KOPT-K1 (cell line): ENCODE measurements around the gene RNPEP.
"Not testable (repeated sequence)": the region's sequence is repeated elsewhere in the genome, so short reads cannot be mapped to it uniquely, and the experiment has no call there.

ENCODE experiments used
- H3K27ac ChIP-seq: fragments of 200-600 bp; sonication (generic); 2 replicates; pipeline ENCODE4 v1.5.1; 2016; ENCODE audit warnings: antibody characterized with exemption, mild to moderate bottlenecking, low read depth, low read length; ENCODE audit not compliant: poor library complexity, severe bottlenecking
- H3K36me3 ChIP-seq: fragments of 200-600 bp; sonication (generic); 2 replicates; pipeline ENCODE4 v1.5.1; 2017; ENCODE audit warnings: antibody characterized with exemption, mild to moderate bottlenecking, low read length, moderate library complexity; ENCODE audit not compliant: insufficient read depth
- H3K9me3 ChIP-seq: fragments of 200-600 bp; sonication (generic); 2 replicates; pipeline ENCODE4 v1.5.1; 2017; ENCODE audit warnings: antibody characterized with exemption, low read length, mild to moderate bottlenecking; ENCODE audit not compliant: insufficient read depth, poor library complexity, severe bottlenecking

Gene RNPEP

DNA sequence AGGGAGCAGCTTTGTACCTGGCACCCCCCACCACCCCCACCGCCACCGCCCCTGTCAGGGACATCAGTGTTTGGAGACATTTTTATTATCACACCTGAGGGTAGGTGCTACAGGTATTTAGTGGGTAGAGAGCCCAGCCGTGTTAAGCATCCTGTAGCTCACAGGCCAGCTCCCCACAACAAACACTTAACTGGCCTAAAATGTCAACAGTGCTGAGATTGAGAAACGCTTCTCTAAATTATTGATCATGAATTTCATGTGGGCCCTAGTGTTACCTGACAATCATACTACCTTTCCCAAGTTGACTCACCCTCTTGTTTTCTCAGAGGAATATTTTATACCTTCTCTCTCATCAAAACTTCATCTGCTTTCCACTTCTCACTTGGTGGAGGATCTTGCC is 49.3 kb downstream of the RNPEP start:
- Histone ChIP-seq H3K27ac (no peak overlapping the region), H3K36me3 (no peaks in the 10 kb centered on the region), H3K9me3 (no peaks in the 10 kb centered on the region)

DNA sequence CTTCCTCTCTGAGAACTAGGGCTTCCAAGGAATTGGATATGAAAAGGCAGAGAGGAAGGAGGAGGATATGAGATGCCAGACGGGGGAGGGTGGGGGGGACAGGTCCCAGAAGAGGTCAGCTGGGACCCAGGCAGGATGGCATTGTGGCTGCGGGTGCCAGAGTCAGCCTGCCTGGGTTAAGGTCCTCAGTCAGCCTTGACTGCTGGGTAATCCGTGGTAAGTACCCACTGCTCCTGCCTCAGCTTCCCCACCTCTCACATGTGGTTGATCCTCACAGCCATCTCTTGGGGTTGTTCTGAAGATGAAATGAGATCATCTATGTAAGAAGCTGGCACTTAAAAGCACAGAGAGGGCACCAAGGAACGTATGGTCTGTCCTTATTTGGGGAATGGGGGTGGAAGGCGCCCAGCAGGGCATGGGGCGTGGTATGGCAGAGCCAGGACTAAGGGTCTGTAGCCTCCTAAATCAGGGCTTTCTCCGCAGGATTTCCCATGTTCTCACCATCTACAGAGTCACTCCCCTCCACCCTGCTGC is 51.8 kb downstream of the RNPEP start:
- H3K36me3 ChIP-seq = no peaks in the 10 kb centered on the region
- H3K9me3 ChIP-seq = no peaks in the 10 kb centered on the region
- no peak overlapping the region for H3K27ac ChIP-seq

DNA sequence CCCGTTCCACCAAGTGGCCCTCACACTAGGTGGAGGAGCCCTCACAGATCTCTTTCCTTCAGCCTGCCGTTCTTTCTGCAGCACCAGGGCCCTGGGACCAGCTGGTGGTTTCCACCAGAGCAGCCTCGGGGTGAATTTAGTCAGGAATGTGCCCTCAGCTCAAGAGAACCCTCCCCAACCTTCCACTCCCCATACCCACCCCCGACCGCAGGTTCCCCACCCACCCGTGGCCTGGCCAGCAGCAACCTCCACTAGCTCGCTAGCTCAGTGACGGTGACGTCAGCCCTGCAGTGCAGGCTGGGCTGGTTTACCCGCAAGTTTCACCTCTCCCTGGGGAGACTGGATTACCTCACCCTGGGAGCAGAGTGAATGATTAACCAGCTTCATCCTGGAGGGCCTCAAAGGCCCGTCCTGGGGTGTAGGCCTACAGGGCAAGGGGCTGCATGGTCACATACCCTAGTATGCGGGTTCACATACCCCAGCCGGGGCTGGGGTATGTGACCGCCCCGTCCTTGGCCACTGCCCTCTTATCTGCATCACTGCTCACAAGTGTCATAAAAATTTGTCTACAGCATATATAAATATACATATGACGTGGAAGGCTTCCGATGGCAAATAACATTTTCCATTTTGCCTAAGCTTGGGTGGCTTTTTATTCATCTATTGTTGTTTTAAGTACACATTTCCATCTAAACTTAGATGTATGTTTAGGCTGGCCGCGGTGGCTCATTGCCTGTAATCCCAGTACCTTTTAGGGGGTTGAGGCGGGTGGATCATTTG is 52.4 kb downstream of the RNPEP start:
- Histone ChIP-seq H3K27ac (no peak overlapping the region), H3K9me3 (no peaks in the 10 kb centered on the region), H3K36me3 (no peaks in the 10 kb centered on the region)

DNA sequence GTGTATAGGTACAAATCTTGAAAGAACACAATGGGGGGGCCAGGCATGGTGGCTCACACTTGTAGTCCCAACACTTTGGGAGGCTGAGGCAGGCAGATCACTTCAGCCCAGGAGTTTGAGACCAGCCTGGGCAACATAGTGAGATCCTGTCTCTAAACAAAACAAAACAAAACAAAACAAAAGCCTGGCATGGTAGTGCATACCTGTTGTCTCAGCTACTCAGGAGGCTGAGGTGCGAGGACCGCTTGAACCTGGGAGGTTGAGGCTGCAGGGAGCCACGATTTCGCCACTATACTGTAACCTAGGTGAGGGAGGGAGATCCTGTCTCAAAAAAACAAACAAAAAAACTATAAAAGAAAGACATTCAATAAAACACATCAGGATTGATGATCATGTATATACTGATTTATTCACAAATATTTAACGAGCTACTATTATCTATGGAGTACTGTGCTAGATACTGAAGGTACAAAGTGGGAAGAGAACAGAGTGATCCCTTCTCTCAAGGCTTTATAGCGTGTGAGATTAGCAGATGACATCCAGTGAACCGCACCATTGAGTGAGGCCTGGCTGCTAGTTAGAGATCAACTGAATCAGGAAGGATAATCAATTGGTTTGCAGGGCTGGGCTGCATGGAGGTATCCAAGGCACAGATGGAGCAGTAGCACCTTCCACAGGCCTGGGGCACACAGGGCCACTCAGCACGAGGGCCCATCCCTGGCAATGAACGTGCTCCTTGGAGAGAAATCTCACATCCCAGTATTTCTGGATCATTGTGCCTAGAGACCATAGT is 54.3 kb downstream of the RNPEP start:
- Histone ChIP-seq H3K9me3 (no peaks in the 10 kb centered on the region), H3K27ac (no peak overlapping the region)

DNA sequence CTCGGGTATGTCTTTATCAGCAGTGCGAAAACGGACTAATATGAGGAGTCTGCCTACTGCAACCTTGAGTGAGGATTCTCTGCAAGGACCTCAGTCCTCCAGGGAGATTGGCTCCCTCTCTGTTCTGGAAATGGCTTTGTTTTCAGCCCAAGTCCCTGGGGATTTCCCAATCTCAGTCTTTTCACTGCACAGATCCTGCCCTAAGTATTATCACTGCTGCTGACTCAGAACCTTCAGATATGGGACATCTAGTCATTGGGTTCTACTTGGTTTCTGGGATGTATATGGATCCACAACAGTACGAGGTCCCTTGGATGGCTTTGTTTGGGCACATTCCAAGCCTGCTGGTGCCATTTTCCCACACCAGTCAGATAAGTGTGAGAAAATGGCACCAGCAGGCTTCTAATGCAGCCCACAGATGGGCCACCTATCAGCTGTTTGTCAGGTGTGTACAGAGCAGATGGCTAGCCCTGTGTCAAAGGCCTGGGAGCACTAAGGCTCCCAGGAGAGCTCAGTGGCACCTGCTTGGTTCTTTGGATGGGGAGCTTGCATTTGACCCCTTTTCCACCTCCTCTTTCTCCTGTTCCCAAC is 55.4 kb downstream of the RNPEP start:
- Histone ChIP-seq H3K9me3 (no peaks in the 10 kb centered on the region), H3K27ac (no peak overlapping the region), H3K36me3 (no peaks in the 10 kb centered on the region)

More for the DNA sequence above, 54.3 kb downstream of the RNPEP start:
- no peaks in the 10 kb centered on the region for H3K36me3 ChIP-seq

DNA sequence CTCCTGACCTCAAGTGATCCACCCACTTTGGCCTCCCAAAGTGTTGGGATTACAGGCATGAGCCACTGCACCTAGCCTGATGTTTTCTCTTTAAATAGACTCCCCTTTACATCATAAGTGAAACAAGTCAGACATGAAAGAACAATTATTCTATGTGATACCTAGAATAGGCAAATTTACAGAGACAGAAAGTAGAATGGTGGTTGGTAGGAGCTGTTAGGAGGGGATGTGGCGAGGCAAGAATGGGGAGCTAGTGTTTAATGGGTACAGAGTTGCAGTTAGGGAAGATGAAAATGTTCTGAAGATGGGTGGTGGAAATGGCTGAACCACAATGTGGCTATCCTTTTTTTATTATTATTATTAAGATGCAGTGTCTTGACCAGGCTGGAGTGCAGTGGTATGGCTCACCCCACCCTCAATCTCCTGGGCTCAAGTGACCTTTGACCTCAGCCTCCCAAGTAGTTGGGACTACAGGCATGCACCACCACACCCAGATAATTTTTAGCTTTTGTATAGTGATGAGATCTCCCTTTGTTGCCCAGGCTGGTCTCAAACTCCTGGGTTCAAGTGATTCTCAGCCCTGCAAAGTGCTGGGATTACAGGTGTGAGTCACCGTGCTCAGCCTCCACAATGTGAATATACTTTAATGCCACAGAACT is 56.4 kb downstream of the RNPEP start:
- Histone ChIP-seq H3K9me3 (no peaks in the 10 kb centered on the region), H3K36me3 (no peaks in the 10 kb centered on the region), H3K27ac (no peak overlapping the region)

DNA sequence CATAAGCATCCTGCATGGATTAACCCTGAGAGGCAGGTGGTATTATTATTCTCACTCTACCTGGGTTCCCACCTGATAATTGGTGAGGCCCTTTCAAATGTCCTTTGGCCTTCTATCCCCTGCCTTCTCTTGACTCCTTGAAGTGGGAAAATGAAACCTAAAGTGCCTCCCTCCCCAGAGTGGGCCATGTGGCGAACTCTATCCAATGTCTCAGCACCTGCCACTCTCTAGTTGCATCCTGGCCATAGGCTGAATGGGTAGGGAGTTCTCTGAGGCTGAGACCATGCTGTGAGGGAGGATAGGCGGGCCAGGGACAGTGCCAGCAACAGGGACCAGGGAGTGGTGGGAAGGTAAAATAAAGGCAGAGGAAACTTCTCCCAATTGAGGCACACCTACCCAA is 63.3 kb downstream of the RNPEP start:
- H3K27ac ChIP-seq = no peak overlapping the region
- no peaks in the 10 kb centered on the region for H3K9me3 ChIP-seq
- no peaks in the 10 kb centered on the region for H3K36me3 ChIP-seq

DNA sequence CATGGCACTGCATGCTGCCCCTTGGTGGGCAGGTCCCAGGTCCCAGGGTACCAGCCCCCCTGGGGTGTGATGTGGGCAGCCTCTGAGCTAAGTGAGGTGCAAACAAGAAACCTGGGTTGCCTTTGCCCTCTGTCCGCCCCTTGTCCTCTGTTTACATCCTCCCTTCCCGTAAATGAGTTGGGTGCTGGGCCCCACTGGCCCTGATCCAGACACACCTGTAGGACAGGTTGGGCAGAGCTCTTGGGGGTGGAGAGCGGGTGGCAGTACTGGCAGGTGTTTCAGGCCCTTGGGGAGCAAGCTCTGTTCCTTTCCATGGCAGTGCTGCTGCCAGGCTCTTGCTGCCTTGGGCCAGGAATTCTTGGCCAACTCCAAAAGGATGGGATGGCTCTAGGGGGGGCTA is 63.8 kb downstream of the RNPEP start:
- Histone ChIP-seq H3K9me3 (no peaks in the 10 kb centered on the region), H3K36me3 (no peaks in the 10 kb centered on the region), H3K27ac (no peak overlapping the region)

DNA sequence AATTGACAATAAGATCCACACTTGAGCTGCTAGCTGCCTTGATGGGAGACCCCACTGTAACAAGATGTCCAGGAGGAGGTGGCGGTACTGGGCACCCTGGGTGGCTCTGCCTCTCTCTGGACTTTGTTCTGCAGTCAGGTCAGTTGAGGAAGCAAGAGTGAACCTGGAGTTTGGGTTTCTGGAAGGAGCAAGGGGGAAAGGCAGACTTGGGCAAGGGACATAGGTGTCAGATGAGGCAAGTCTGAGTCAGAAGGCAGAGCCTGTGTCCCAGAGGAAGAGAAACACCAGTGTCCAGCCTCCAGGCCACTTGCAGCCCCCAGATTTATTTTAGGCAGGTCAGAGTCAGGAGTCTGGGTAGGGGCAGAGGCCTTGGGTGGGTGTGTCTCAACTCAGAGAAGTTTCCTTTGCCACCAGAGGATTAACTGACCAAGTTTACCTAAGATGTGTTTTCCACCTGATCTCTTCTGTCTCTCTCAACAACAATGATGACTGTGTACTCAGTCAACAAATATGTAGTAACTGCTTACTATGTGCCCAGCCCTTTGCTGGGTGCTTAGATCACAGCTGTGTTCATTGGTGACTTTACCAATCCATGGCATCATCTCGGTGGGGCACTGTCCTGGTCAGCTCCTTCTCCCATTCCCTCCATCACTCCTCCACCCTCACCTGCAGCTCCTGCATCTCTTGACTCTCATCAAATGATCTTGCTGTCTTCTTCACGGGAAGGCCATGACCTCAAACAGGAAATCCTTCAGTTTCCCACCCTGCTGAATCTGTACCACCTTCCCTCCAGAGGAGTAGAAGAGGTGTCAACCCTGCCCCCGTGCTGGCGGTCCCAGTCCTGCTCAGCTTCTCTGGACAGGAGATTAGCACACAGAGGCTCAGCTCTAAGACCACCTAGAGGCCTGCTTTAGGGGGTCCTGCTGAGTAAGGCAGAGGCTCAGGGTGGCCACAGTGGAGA is 64.6 kb downstream of the RNPEP start:
- Histone ChIP-seq H3K9me3 (no peaks in the 10 kb centered on the region), H3K36me3 (no peaks in the 10 kb centered on the region), H3K27ac (no peak overlapping the region)

DNA sequence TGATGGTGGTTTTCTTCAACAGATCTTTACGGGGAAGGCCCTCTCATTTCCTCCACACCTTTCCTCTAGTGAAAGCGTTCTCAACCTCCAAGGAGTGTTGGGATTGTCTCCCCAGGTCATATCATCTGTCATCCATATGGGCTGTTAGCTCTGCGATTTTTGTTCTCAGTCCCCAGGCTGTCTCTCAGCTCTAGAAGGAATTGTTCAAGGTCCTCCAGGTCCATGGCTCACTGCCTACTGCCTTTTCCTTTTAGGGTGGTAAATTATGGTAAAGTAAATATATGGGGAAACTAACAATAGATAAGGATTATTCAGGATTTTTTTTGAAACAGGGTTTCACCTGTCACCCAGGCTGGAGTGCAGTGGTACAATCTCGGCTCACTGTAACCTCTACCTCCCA is 65.5 kb downstream of the RNPEP start:
- Histone ChIP-seq H3K9me3 (no peaks in the 10 kb centered on the region), H3K27ac (no peak overlapping the region), H3K36me3 (no peaks in the 10 kb centered on the region)

DNA sequence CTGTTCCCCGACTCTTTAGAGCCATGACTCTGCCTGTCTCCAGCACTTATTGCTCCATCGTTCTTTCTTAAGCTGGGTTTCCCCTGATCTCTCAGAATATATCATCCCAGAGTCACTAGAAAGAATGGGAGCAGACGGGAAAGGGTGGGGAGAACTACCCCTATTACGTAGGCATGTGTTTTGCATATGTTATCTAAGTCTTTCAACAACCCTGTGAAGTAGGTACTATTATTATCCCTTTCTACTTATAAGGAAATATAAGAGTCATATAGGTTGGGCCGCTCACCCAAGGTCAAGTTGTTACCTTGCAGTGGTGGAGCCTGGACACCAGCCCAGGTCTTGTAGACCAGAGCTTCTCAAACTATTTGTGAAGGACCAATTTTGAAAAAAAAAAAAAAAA is 66.7 kb downstream of the RNPEP start:
- Histone ChIP-seq H3K27ac (no peak overlapping the region), H3K36me3 (no peaks in the 10 kb centered on the region), H3K9me3 (no peaks in the 10 kb centered on the region)

DNA sequence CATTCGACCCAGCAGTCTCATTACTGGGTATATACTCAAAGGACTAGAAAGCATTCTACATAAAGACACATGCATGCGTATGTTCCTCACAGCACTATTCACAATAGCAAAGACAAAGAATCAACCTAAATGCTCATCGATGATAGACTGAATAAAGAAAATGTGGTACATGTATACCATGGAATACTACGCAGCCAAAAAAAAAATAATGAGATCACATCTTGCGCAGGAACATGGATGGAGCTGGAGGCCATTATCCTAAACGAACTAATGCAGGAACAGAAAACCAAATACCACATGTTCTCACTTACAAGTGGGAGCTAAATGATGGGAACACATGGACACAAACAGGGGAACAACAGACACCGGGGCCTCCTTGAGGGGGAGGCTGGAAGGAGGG is 71.6 kb downstream of the RNPEP start:
- H3K27ac ChIP-seq = no peak overlapping the region
- H3K36me3 ChIP-seq = no peaks in the 10 kb centered on the region
- H3K9me3 ChIP-seq = no peaks in the 10 kb centered on the region

DNA sequence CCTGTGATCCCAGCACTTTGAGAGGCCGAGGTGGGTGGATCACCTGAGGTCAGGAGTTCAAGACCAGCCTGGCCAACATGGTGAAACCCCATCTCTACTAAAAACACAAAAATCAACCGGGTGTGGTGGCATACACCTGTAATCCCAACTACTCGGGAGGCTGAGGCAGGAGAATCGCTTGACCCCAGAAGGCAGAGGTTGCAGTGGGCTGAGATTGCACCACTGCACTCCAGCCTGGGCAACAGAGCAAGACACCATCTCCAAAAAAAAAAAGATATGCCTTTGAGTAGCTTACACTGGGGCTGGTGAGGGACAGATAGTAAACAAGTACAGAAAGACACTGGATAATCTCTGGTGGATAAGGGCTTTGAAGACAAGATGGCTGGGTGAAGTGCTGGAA is 72.2 kb downstream of the RNPEP start:
- not testable (repeated sequence) for H3K9me3 ChIP-seq, H3K36me3 ChIP-seq, H3K27ac ChIP-seq
